HG02678 (cell line): ENCODE measurements around the gene DNMT3A.
A peak's percentile ranks its signal among the peaks of the same experiment; 100 is the strongest.

Experiments
- ATAC-seq: cut with Tn5 transposase; IDR thresholded peaks from one replicate; pipeline ENCODE4 v1.9.1; 2021; ENCODE audit warnings: mild to moderate bottlenecking, moderate library complexity; ENCODE audit not compliant: unreplicated experiment

Gene DNMT3A

GRCh38 chr2:25262288-25262687 is 79.4 kb downstream of the DNMT3A start:
- ATAC-seq: no peak

GRCh38 chr2:25259737-25260124 is 82.0 kb downstream of the DNMT3A start:
- ATAC-seq: no peak

- ATAC-seq: no peak
These were observed 82.6 kb downstream of the DNMT3A start for GRCh38 chr2:25258847-25259736.

- ATAC-seq: no peak
These were observed 83.5 kb downstream of the DNMT3A start for GRCh38 chr2:25257931-25258846.

GRCh38 chr2:25257032-25257552 is 84.6 kb downstream of the DNMT3A start:
- no peak for ATAC-seq

- no peak for ATAC-seq
These were observed 85.2 kb downstream of the DNMT3A start for GRCh38 chr2:25256488-25256875.

GRCh38 chr2:25255745-25256487 is 85.8 kb downstream of the DNMT3A start:
- ATAC-seq: no peak

- no peak for ATAC-seq
These were observed 86.8 kb downstream of the DNMT3A start for GRCh38 chr2:25254961-25255360.

GRCh38 chr2:25253153-25253626 is 88.5 kb downstream of the DNMT3A start:
- ATAC-seq: no peak

GRCh38 chr2:25252291-25253152 is 89.2 kb downstream of the DNMT3A start:
- ATAC-seq: peak; percentile 58

GRCh38 chr2:25251422-25252273 is 90.1 kb downstream of the DNMT3A start:
- peak; percentile 43 for ATAC-seq

- peak; percentile 7 for ATAC-seq
These were observed 90.7 kb downstream of the DNMT3A start for GRCh38 chr2:25251071-25251421.

GRCh38 chr2:25250331-25251070 is 91.2 kb downstream of the DNMT3A start:
- ATAC-seq: no peak

- ATAC-seq: no peak
These were observed 91.9 kb downstream of the DNMT3A start for GRCh38 chr2:25249785-25250184.

- no peak for ATAC-seq
These were observed 93.8 kb downstream of the DNMT3A start for GRCh38 chr2:25247792-25248512.

- ATAC-seq: no peak
These were observed 95.0 kb downstream of the DNMT3A start for GRCh38 chr2:25246558-25247290.

- no peak for ATAC-seq
These were observed 95.7 kb downstream of the DNMT3A start for GRCh38 chr2:25246001-25246400.
